ENCODE results near the gene PLA2G4B.

PLA2G4B gene

GRCh38 chr15:41890050-41890690, 51.5 kb downstream of the PLA2G4B start:
- H3K27me3 ChIP-seq (ENCODE audit: control insufficient read depth in 5 of 5, insufficient read depth in 4 of 5, low read length in 5 of 5): no peaks in the 10 kb centered on the region

DNA sequence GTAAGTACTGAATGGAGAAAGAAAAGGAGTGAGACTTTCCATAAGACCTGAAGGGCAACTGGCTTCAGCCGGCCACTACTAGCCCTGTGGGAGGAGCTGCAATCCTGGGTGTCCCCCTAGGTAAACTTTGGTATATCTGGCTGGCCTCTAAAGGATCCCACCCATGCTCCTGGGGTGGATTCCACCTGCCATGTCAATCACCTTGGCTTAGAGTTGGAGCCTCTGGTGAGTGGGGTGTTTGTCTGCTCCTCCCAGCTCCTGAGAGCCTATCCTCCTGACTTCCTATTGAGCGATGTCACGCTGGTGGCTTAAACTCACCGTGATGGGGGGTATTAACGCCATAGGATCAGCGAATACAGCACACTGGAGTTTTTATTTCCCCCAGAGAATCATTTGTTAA, 52.6 kb downstream of the PLA2G4B start:
- Histone ChIP-seq H3K36me3 (ENCODE audit: control insufficient read depth in 5 of 5, insufficient read depth in 5 of 5, low read length in 5 of 5) (peaks cover 0 to 3% (median 0%) of the 10 kb centered on the region in 5 donors), H3K4me1 (ENCODE audit: control insufficient read depth in 5 of 5, insufficient read depth in 5 of 5, low read length in 5 of 5) (peaks cover 3 to 27% (median 18%) of the 10 kb centered on the region in 5 donors), H3K9ac (ENCODE audit: low read length in 5 of 5) (no peak overlapping the region), H3K9me3 (ENCODE audit: control insufficient read depth in 5 of 5, low read length in 5 of 5) (no peaks in the 10 kb centered on the region), H3K4me3 (ENCODE audit: low read depth in 1 of 5, low read length in 5 of 5) (no peak overlapping the region), H3K27me3 (ENCODE audit: control insufficient read depth in 5 of 5, insufficient read depth in 4 of 5, low read length in 5 of 5) (no peaks in the 10 kb centered on the region), H3K27ac (ENCODE audit: low read depth, low read length) (no peak overlapping the region)

More at GRCh38 chr15:41890050-41890690, 51.5 kb downstream of the PLA2G4B start:
- Histone ChIP-seq H3K4me3 (ENCODE audit: low read depth in 1 of 5, low read length in 5 of 5) (no peak overlapping the region), H3K9me3 (ENCODE audit: control insufficient read depth in 5 of 5, low read length in 5 of 5) (no peaks in the 10 kb centered on the region), H3K9ac (ENCODE audit: low read length in 5 of 5) (no peak overlapping the region), H3K36me3 (ENCODE audit: control insufficient read depth in 5 of 5, insufficient read depth in 5 of 5, low read length in 5 of 5) (peaks cover 0 to 3% (median 0%) of the 10 kb centered on the region in 5 donors), H3K27ac (ENCODE audit: low read depth, low read length) (no peak overlapping the region), H3K4me1 (ENCODE audit: control insufficient read depth in 5 of 5, insufficient read depth in 5 of 5, low read length in 5 of 5) (peaks cover 3 to 25% (median 16%) of the 10 kb centered on the region in 5 donors)

GRCh38 chr15:41891946-41892345, 53.3 kb downstream of the PLA2G4B start:
- H3K36me3 ChIP-seq (ENCODE audit: control insufficient read depth in 5 of 5, insufficient read depth in 5 of 5, low read length in 5 of 5): peaks cover 0 to 9% (median under 1%) of the 10 kb centered on the region in 5 donors
- no peak overlapping the region for H3K27ac ChIP-seq (ENCODE audit: low read depth, low read length)
- peaks cover 3 to 27% (median 18%) of the 10 kb centered on the region in 5 donors for H3K4me1 ChIP-seq (ENCODE audit: control insufficient read depth in 5 of 5, insufficient read depth in 5 of 5, low read length in 5 of 5)
- H3K27me3 ChIP-seq (ENCODE audit: control insufficient read depth in 5 of 5, insufficient read depth in 4 of 5, low read length in 5 of 5): no peaks in the 10 kb centered on the region
- H3K9me3 ChIP-seq (ENCODE audit: control insufficient read depth in 5 of 5, low read length in 5 of 5): no peaks in the 10 kb centered on the region
- no peak overlapping the region for H3K9ac ChIP-seq (ENCODE audit: low read length in 5 of 5)
- no peak overlapping the region for H3K4me3 ChIP-seq (ENCODE audit: low read depth in 1 of 5, low read length in 5 of 5)

DNA sequence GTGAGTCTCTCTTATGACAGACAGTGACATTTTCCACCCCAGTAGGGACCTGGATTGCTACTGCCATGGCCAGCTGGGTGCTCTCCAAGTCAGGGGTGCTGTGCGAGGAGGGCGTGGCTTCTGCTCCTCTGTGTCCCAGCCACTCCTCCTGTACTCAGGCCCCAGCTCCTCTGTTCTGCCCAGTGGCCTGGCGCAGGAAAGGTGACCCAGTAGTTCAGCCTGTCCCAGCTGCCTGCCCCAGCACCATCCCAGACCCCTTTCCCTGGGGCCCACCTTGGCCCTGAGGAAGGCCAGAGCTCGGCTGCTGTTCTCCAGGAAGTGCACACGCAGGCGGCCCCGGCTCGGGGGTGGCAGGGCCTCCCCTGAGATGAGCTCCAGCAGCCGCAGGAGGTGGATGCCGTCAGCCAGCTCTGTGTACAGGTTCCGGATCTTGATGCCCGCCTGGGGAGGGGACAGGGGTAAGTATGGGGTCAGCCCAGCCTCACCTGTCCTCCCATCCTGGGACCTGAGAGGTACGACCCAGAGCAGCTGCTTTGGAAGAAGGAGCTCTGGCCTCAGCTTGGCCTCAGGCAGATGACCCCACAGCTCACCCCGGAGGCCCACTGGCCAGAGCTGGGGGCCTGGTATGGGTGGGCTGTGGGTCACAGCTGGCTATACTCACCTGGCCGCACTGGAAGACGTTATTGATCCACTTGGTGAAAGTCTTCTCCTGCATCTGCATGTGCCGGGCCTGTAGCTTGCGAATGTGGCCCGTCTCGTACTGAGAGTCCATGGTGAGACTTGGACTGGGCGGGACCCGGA, 54.2 kb downstream of the PLA2G4B start:
- peaks cover 3 to 27% (median 18%) of the 10 kb centered on the region in 5 donors for H3K4me1 ChIP-seq (ENCODE audit: control insufficient read depth in 5 of 5, insufficient read depth in 5 of 5, low read length in 5 of 5)
- H3K27ac ChIP-seq (ENCODE audit: low read depth, low read length): no peak overlapping the region
- no peak overlapping the region for H3K4me3 ChIP-seq (ENCODE audit: low read depth in 1 of 5, low read length in 5 of 5)
- peaks cover 0 to 17% (median 7%) of the 10 kb centered on the region in 5 donors for H3K36me3 ChIP-seq (ENCODE audit: control insufficient read depth in 5 of 5, insufficient read depth in 5 of 5, low read length in 5 of 5)
- H3K27me3 ChIP-seq (ENCODE audit: control insufficient read depth in 5 of 5, insufficient read depth in 4 of 5, low read length in 5 of 5): no peaks in the 10 kb centered on the region
- no peaks in the 10 kb centered on the region for H3K9me3 ChIP-seq (ENCODE audit: control insufficient read depth in 5 of 5, low read length in 5 of 5)
- peak overlapping the region in 1 of 5 donors; percentile 15 for H3K9ac ChIP-seq (ENCODE audit: low read length in 5 of 5)

GRCh38 chr15:41893422-41894250, 55.0 kb downstream of the PLA2G4B start, which contains the start of gene SPTBN5:
TSS of gene SPTBN5 (minus strand) at chr15:41894053. CDS start at chr15:41893497, 556 bp downstream.
- H3K4me1 ChIP-seq (ENCODE audit: control insufficient read depth in 5 of 5, insufficient read depth in 5 of 5, low read length in 5 of 5): peaks cover 3 to 27% (median 18%) of the 10 kb centered on the region in 5 donors
- peak within 1 kb of the TSS in 3 of 5 donors; percentile 25 to 60 (median 32) for H3K9ac ChIP-seq (ENCODE audit: low read length in 5 of 5)
- peak within 1 kb of the TSS in 4 of 5 donors; percentile 38 to 54 (median 42) for H3K4me3 ChIP-seq (ENCODE audit: low read depth in 1 of 5, low read length in 5 of 5)
- no peaks in the 10 kb centered on the region for H3K9me3 ChIP-seq (ENCODE audit: control insufficient read depth in 5 of 5, low read length in 5 of 5)
- H3K36me3 ChIP-seq (ENCODE audit: control insufficient read depth in 5 of 5, insufficient read depth in 5 of 5, low read length in 5 of 5): peaks cover 0 to 23% (median 8%) of the 10 kb centered on the region in 5 donors
- H3K27ac ChIP-seq (ENCODE audit: low read depth, low read length): peak within 1 kb of the TSS; percentile 37
- H3K27me3 ChIP-seq (ENCODE audit: control insufficient read depth in 5 of 5, insufficient read depth in 4 of 5, low read length in 5 of 5): no peaks in the 10 kb centered on the region

GRCh38 chr15:41894251-41894790, 55.7 kb downstream of the PLA2G4B start:
- Histone ChIP-seq H3K36me3 (ENCODE audit: control insufficient read depth in 5 of 5, insufficient read depth in 5 of 5, low read length in 5 of 5) (peaks cover 0 to 30% (median 14%) of the 10 kb centered on the region in 5 donors), H3K27me3 (ENCODE audit: control insufficient read depth in 5 of 5, insufficient read depth in 4 of 5, low read length in 5 of 5) (no peaks in the 10 kb centered on the region), H3K9ac (ENCODE audit: low read length in 5 of 5) (peak overlapping the region in 3 of 5 donors; percentile 25 to 60 (median 32)), H3K4me1 (ENCODE audit: control insufficient read depth in 5 of 5, insufficient read depth in 5 of 5, low read length in 5 of 5) (peaks cover 3 to 27% (median 18%) of the 10 kb centered on the region in 5 donors), H3K27ac (ENCODE audit: low read depth, low read length) (peak overlapping the region; percentile 37), H3K9me3 (ENCODE audit: control insufficient read depth in 5 of 5, low read length in 5 of 5) (no peaks in the 10 kb centered on the region), H3K4me3 (ENCODE audit: low read depth in 1 of 5, low read length in 5 of 5) (peak overlapping the region in 4 of 5 donors; percentile 38 to 54 (median 42))

DNA sequence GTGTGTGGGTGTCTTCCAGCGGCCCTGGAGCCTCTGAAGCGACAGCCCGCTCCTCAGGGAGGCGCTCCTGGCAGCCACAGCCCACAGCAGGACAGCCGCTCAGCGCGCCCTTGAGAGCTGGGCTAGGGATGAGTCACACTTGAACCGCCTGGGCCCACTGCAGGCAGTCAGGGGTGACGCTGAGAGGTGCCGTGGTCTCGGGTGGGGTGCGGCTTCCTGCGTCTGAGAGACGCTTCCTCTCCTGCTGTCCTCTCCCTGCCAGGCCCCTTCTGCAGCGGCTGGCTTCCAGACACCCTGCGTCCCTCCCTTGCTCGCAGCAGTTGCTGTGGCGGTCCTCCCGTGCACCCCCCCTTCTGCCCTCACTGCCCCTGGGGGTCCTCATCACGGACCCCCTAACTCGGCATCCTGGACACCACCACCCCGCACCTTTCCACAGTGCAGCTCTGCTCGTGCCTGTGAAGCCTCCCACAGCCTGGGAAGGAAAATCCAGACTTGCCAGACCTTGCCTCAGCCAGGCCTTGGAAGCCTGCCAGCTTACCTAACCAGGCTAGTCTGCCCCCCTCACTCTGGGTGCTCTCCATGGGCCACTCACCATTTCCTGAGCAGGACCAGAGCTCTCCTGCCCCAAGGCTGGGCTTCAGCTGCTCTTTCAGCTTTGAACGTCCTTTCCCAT, 56.3 kb downstream of the PLA2G4B start:
- peak overlapping the region; percentile 37 for H3K27ac ChIP-seq (ENCODE audit: low read depth, low read length)
- no peaks in the 10 kb centered on the region for H3K9me3 ChIP-seq (ENCODE audit: control insufficient read depth in 5 of 5, low read length in 5 of 5)
- H3K36me3 ChIP-seq (ENCODE audit: control insufficient read depth in 5 of 5, insufficient read depth in 5 of 5, low read length in 5 of 5): peaks cover 0 to 36% (median 20%) of the 10 kb centered on the region in 5 donors
- H3K27me3 ChIP-seq (ENCODE audit: control insufficient read depth in 5 of 5, insufficient read depth in 4 of 5, low read length in 5 of 5): no peaks in the 10 kb centered on the region
- peak overlapping the region in 4 of 5 donors; percentile 38 to 54 (median 42) for H3K4me3 ChIP-seq (ENCODE audit: low read depth in 1 of 5, low read length in 5 of 5)
- peak overlapping the region in 2 of 5 donors; percentile 32 to 60 for H3K9ac ChIP-seq (ENCODE audit: low read length in 5 of 5)
- peaks cover 3 to 27% (median 18%) of the 10 kb centered on the region in 5 donors for H3K4me1 ChIP-seq (ENCODE audit: control insufficient read depth in 5 of 5, insufficient read depth in 5 of 5, low read length in 5 of 5)

GRCh38 chr15:41895491-41895890, 56.8 kb downstream of the PLA2G4B start:
- Histone ChIP-seq H3K9me3 (ENCODE audit: control insufficient read depth in 5 of 5, low read length in 5 of 5) (no peaks in the 10 kb centered on the region), H3K4me3 (ENCODE audit: low read depth in 1 of 5, low read length in 5 of 5) (no peak overlapping the region), H3K9ac (ENCODE audit: low read length in 5 of 5) (no peak overlapping the region), H3K27ac (ENCODE audit: low read depth, low read length) (peak overlapping the region; percentile 33), H3K27me3 (ENCODE audit: control insufficient read depth in 5 of 5, insufficient read depth in 4 of 5, low read length in 5 of 5) (no peaks in the 10 kb centered on the region), H3K4me1 (ENCODE audit: control insufficient read depth in 5 of 5, insufficient read depth in 5 of 5, low read length in 5 of 5) (peaks cover 3 to 27% (median 18%) of the 10 kb centered on the region in 5 donors), H3K36me3 (ENCODE audit: control insufficient read depth in 5 of 5, insufficient read depth in 5 of 5, low read length in 5 of 5) (peaks cover 0 to 42% (median 25%) of the 10 kb centered on the region in 5 donors)

DNA sequence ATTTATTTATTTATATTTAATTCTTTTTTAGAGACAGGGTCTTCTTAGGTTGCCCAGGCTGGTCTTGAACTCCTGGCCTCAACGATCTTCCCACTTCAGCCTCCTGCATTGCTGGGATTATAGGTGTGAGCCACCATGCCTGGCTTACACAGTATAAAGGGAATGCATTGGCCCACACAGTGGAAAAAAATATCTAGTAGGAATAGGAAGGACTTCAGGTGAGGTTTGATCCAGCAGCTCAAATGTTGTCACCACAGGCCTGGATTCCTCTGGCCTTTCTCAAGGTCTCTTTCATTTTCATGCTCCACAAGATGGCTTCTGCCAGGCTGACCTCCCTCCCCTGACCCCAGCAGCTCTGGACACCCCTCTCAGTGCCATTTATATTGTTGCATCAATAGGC, 57.3 kb downstream of the PLA2G4B start:
- Histone ChIP-seq H3K4me3 (ENCODE audit: low read depth in 1 of 5, low read length in 5 of 5) (no peak overlapping the region), H3K36me3 (ENCODE audit: control insufficient read depth in 5 of 5, insufficient read depth in 5 of 5, low read length in 5 of 5) (peaks cover 0 to 46% (median 30%) of the 10 kb centered on the region in 5 donors), H3K4me1 (ENCODE audit: control insufficient read depth in 5 of 5, insufficient read depth in 5 of 5, low read length in 5 of 5) (peaks cover 3 to 27% (median 18%) of the 10 kb centered on the region in 5 donors), H3K9me3 (ENCODE audit: control insufficient read depth in 5 of 5, low read length in 5 of 5) (no peaks in the 10 kb centered on the region), H3K9ac (ENCODE audit: low read length in 5 of 5) (no peak overlapping the region), H3K27me3 (ENCODE audit: control insufficient read depth in 5 of 5, insufficient read depth in 4 of 5, low read length in 5 of 5) (no peaks in the 10 kb centered on the region), H3K27ac (ENCODE audit: low read depth, low read length) (no peak overlapping the region)
